Activated naive CD8-positive, alpha-beta T cell treated with anti-CD3 and anti-CD28 coated beads, Interleukin-2, amount 10 ng/mL, durations not matched to agents 7 days and 5 days (primary cell): ENCODE data around the gene PRKN. TPM values are rescaled to one million over a fixed set of nuclear protein-coding genes. Genes with fewer than 3 reads are reported as not detected.

Experiments used
- ATAC-seq: fragments of 150-1000 bp; cut with Tn5 transposase; one replicate; pipeline ENCODE4 v1.10.0; 2021; ENCODE audit warnings: low read depth, moderate library complexity
- POLR2A ChIA-PET: fragments of 350-600 bp; sonication (Branson Sonifier 250); formaldehyde crosslinking; loops from one replicate; lab custom pipeline; 2021; ENCODE audit warnings: antibody characterized with exemption; lab: Charles Lee
- DNase-seq: peaks from one replicate; pipeline ENCODE4 v3.0.0; 2021
- H3K27ac Mint-ChIP-seq: one replicate; pipeline ENCODE4 v1.8.0; 2022; ENCODE audit warnings: mild to moderate bottlenecking, mixed read lengths
- H3K27me3 Mint-ChIP-seq: one replicate; pipeline ENCODE4 v1.8.0; 2022; ENCODE audit warnings: mild to moderate bottlenecking, moderate library complexity, mixed read lengths
- H3K36me3 Mint-ChIP-seq: one replicate; pipeline ENCODE4 v1.8.0; 2021; ENCODE audit warnings: mild to moderate bottlenecking, mixed read lengths
- H3K4me1 Mint-ChIP-seq: one replicate; pipeline ENCODE4 v1.8.0; 2021; ENCODE audit warnings: mixed read lengths
- H3K4me3 Mint-ChIP-seq: one replicate; pipeline ENCODE4 v1.8.0; 2022; ENCODE audit warnings: mild to moderate bottlenecking, moderate library complexity, mixed read lengths
- H3K9me3 Mint-ChIP-seq: one replicate; pipeline ENCODE4 v1.8.0; 2021; ENCODE audit warnings: mixed read lengths
- total RNA-seq, 2 experiments: library from RNA; stranded (reverse); gene quantifications; one replicate each; pipeline ENCODE4 v1.2.3, GENCODE V29; 2021

Gene PRKN
- total RNA-seq, 2 experiments from 2014 or later = 1.00 to 1.5 TPM

GRCh38 chr6:161644521-161644920 lies 1083.0 kb downstream of the PRKN start:
- Mint-ChIP-seq H3K27me3 (no peaks in the 10 kb centered on the region), H3K27ac (no peak overlapping the region), H3K4me3 (no peak overlapping the region), H3K36me3 (peaks cover 2% of the 10 kb centered on the region), H3K4me1 (no peaks in the 10 kb centered on the region), H3K9me3 (peaks cover 6% of the 10 kb centered on the region)
- ATAC-seq (no peak), DNase-seq (no peak)
- POLR2A ChIA-PET = no interaction called here

DNA sequence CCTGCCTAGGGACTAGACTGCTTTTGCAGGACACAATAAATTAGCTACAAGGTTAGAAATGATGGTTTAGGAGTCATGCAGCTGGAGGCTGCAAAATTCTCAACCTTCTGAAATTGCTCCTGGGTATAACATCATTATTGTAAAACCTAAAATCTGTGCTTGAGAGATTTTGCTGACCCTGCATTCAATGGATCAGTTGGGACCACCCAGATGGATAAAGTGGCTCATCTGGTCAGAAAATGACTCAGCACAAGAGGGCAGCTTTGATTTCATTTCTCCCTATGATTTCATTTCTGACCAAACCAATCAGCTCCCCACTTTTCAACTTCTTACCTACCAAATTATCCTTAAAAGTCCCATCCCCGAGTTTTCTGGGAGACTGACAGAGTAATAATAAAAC lies 1086.4 kb downstream of the PRKN start:
- Mint-ChIP-seq H3K27ac (no peak overlapping the region), H3K4me3 (no peak overlapping the region), H3K9me3 (peaks cover 5% of the 10 kb centered on the region), H3K36me3 (peaks cover 2% of the 10 kb centered on the region), H3K4me1 (no peaks in the 10 kb centered on the region), H3K27me3 (no peaks in the 10 kb centered on the region)
- ATAC-seq (no peak), DNase-seq (no peak)
- POLR2A ChIA-PET = no interaction called here

DNA sequence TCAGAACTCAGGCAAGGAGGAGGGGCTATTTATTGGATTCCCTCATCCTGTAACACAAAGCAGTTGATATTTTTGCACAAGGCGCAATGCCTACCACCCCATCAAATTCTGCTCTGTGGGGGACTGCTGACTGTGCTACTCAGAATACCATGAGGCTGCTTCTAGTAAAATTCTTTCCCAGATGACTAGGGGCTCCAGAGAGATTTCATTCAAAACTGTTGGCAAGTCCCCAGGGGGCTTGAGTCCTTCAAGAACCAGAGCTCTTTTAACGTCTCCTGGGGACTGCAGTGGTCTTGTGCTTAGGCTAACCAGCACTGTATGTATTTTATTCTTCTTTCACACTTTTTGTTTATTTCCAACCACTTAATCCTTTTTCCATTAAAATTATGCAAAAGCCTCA lies 1087.8 kb downstream of the PRKN start:
- H3K4me3 Mint-ChIP-seq = no peak overlapping the region
- no peaks in the 10 kb centered on the region for H3K27me3 Mint-ChIP-seq
- H3K9me3 Mint-ChIP-seq = peaks cover 3% of the 10 kb centered on the region
- DNase-seq = no peak
- POLR2A ChIA-PET = no interaction called here
- no peaks in the 10 kb centered on the region for H3K36me3 Mint-ChIP-seq
- H3K27ac Mint-ChIP-seq = no peak overlapping the region
- no peak for ATAC-seq
- no peaks in the 10 kb centered on the region for H3K4me1 Mint-ChIP-seq

- POLR2A ChIA-PET = no interaction called here
- H3K9me3 Mint-ChIP-seq = peaks cover 3% of the 10 kb centered on the region
Observed at GRCh38 chr6:161637658-161638057, 1089.9 kb downstream of the PRKN start.

GRCh38 chr6:161636882-161637430 lies 1090.6 kb downstream of the PRKN start:
- ATAC-seq = no peak
- Mint-ChIP-seq H3K9me3 (peaks cover 3% of the 10 kb centered on the region), H3K4me3 (no peak overlapping the region)

More at GRCh38 chr6:161637658-161638057, 1089.9 kb downstream of the PRKN start:
- DNase-seq (no peak), ATAC-seq (no peak)
- H3K4me3 Mint-ChIP-seq = no peak overlapping the region
- H3K36me3 Mint-ChIP-seq = no peaks in the 10 kb centered on the region
- H3K4me1 Mint-ChIP-seq = no peaks in the 10 kb centered on the region
- no peaks in the 10 kb centered on the region for H3K27me3 Mint-ChIP-seq
- H3K27ac Mint-ChIP-seq = no peak overlapping the region

GRCh38 chr6:161635975-161636374 lies 1091.6 kb downstream of the PRKN start:
- POLR2A ChIA-PET = no interaction called here
- no peaks in the 10 kb centered on the region for H3K4me1 Mint-ChIP-seq
- ATAC-seq = no peak
- H3K27ac Mint-ChIP-seq = no peak overlapping the region
- no peaks in the 10 kb centered on the region for H3K36me3 Mint-ChIP-seq
- no peak overlapping the region for H3K4me3 Mint-ChIP-seq
- DNase-seq = no peak
- H3K27me3 Mint-ChIP-seq = no peaks in the 10 kb centered on the region
- H3K9me3 Mint-ChIP-seq = peaks cover 2% of the 10 kb centered on the region

More at GRCh38 chr6:161636882-161637430, 1090.6 kb downstream of the PRKN start:
- Mint-ChIP-seq H3K4me1 (no peaks in the 10 kb centered on the region), H3K36me3 (no peaks in the 10 kb centered on the region), H3K27ac (no peak overlapping the region), H3K27me3 (no peaks in the 10 kb centered on the region)
- no peak for DNase-seq
- POLR2A ChIA-PET = no interaction called here

- H3K4me3 Mint-ChIP-seq = no peak overlapping the region
- H3K9me3 Mint-ChIP-seq = peaks cover 2% of the 10 kb centered on the region
- no peaks in the 10 kb centered on the region for H3K4me1 Mint-ChIP-seq
- H3K36me3 Mint-ChIP-seq = no peaks in the 10 kb centered on the region
- no peak for DNase-seq
- no peaks in the 10 kb centered on the region for H3K27me3 Mint-ChIP-seq
- ATAC-seq = no peak
- POLR2A ChIA-PET = no interaction called here
- H3K27ac Mint-ChIP-seq = no peak overlapping the region
Observed at GRCh38 chr6:161634916-161635315, 1092.7 kb downstream of the PRKN start.

- Mint-ChIP-seq H3K4me3 (no peak overlapping the region), H3K4me1 (no peaks in the 10 kb centered on the region), H3K36me3 (no peaks in the 10 kb centered on the region), H3K27me3 (no peaks in the 10 kb centered on the region), H3K27ac (no peak overlapping the region), H3K9me3 (peaks cover 4% of the 10 kb centered on the region)
- POLR2A ChIA-PET = no interaction called here
- DNase-seq (no peak), ATAC-seq (no peak)
Observed at GRCh38 chr6:161631676-161632194, 1095.8 kb downstream of the PRKN start.

DNA sequence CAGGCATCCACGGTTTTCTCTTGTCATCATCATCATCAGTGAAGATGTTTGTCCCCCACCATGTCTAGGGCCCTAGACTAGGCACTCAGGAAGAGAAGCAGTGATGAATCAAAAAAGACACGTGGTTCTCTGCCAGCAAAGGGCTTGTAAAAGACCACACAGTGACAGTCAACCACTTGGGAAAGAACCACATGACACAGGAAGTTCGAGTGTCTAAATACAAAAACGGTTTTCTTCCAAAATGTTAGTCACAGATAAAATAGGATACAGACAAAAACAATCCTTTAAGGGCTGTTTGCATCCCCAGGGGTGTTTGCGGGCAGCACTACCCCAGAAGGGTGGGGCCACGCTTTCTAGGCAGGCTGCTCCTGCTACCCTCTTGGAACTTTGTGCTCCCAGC lies 1096.9 kb downstream of the PRKN start:
- Mint-ChIP-seq H3K27me3 (no peaks in the 10 kb centered on the region), H3K4me3 (no peak overlapping the region), H3K4me1 (no peaks in the 10 kb centered on the region), H3K27ac (no peak overlapping the region), H3K36me3 (no peaks in the 10 kb centered on the region), H3K9me3 (peaks cover 4% of the 10 kb centered on the region)
- POLR2A ChIA-PET = interaction anchor here (0.6 kb wide), 1 partner anchor 12 kb away, joined by 3 read pairs; no protein-coding TSS in a partner anchor
- DNase-seq (no peak), ATAC-seq (no peak)

DNA sequence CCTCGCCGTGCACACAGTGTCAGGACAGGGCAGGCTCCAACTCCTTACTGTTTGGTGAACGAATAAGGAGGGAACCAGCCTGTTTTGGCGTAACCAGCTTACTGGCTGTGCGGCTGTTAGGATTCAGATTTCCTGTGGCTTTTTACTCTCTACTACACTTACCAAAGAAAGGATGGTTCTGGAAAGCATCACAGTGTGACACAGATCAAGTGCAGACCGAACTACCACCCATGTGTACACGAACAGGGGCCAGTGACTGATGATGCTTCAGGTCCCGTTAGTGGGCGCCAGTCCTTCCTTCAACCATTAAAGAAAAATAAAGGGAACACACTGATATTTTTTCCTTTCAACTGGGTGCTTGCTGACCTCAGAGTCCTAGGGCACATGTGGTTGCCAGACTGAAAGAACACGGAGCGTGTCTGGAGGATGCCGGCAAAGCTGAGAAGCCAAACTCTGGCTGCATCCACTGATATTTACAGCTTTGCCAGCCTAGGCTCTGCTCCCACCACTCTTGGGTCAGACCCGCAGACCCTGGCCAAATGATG lies 1101.4 kb downstream of the PRKN start:
- no peak overlapping the region for H3K4me3 Mint-ChIP-seq
- no peaks in the 10 kb centered on the region for H3K27me3 Mint-ChIP-seq
- H3K27ac Mint-ChIP-seq = no peak overlapping the region
- H3K9me3 Mint-ChIP-seq = peaks cover 4% of the 10 kb centered on the region
- H3K4me1 Mint-ChIP-seq = no peaks in the 10 kb centered on the region
- no peaks in the 10 kb centered on the region for H3K36me3 Mint-ChIP-seq
- ATAC-seq = no peak
- no peak for DNase-seq
- POLR2A ChIA-PET = no interaction called here

DNA sequence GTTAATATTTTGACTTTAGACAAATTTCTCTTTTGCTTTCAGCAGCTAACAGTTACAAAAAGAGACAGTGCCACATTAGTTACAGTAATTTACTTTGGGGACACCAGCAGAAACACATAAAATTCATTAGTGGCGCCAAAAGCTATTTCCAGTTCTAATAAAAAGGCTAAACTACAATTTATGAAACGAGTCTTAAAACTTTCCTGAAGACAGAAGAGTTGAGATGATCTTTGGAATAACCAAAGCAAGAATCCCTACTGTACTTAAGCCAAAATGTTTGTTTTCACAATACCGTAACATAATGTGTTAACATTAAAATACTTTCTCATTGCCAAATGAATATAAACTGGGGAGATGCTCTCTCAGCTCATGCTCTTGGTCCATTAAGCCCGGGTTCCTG lies 1103.5 kb downstream of the PRKN start:
- no peak overlapping the region for H3K27ac Mint-ChIP-seq
- DNase-seq = no peak
- POLR2A ChIA-PET = no interaction called here
- no peak overlapping the region for H3K4me3 Mint-ChIP-seq
- H3K4me1 Mint-ChIP-seq = no peaks in the 10 kb centered on the region
- H3K9me3 Mint-ChIP-seq = peaks cover 6% of the 10 kb centered on the region
- H3K36me3 Mint-ChIP-seq = no peaks in the 10 kb centered on the region
- ATAC-seq = no peak
- H3K27me3 Mint-ChIP-seq = no peaks in the 10 kb centered on the region

DNA sequence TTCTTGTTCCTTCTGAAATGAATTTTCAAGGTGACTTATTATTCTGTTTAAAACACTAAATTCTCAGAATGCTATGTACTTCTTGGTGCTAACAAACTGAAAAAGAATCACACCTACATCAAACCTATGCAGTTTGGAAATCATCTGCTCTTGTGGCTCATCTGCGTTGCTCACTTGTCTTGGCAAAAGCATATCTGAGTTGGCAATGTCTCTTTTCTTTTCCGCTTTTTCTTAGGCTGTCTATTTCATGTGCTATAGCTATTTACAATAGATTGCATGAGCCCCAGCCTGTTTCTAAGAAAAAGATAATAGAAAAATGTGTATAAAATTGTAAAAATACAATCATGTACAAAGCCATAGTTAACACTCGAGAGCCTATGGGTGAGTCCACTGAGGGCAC lies 1104.8 kb downstream of the PRKN start:
- Mint-ChIP-seq H3K27ac (no peak overlapping the region), H3K4me3 (no peak overlapping the region), H3K27me3 (peaks cover 3% of the 10 kb centered on the region), H3K36me3 (no peaks in the 10 kb centered on the region), H3K9me3 (peaks cover 3% of the 10 kb centered on the region), H3K4me1 (no peaks in the 10 kb centered on the region)
- POLR2A ChIA-PET = no interaction called here
- ATAC-seq (no peak), DNase-seq (no peak)

GRCh38 chr6:161618831-161619454 lies 1108.6 kb downstream of the PRKN start:
- POLR2A ChIA-PET = interaction anchor here (0.7 kb wide), 1 partner anchor 12 kb away, joined by 3 read pairs; no protein-coding TSS in a partner anchor
- ATAC-seq (no peak), DNase-seq (no peak)
- H3K9me3 Mint-ChIP-seq = peaks cover 3% of the 10 kb centered on the region
- H3K27ac Mint-ChIP-seq = no peak overlapping the region
- peaks cover 3% of the 10 kb centered on the region for H3K27me3 Mint-ChIP-seq
- no peaks in the 10 kb centered on the region for H3K4me1 Mint-ChIP-seq
- no peaks in the 10 kb centered on the region for H3K36me3 Mint-ChIP-seq
- H3K4me3 Mint-ChIP-seq = no peak overlapping the region

GRCh38 chr6:161613711-161614110 lies 1113.9 kb downstream of the PRKN start:
- no peak overlapping the region for H3K27ac Mint-ChIP-seq
- POLR2A ChIA-PET = no interaction called here
- H3K4me3 Mint-ChIP-seq = no peak overlapping the region
- ATAC-seq (no peak), DNase-seq (no peak)
- H3K9me3 Mint-ChIP-seq = peaks cover 3% of the 10 kb centered on the region
- no peaks in the 10 kb centered on the region for H3K4me1 Mint-ChIP-seq
- H3K27me3 Mint-ChIP-seq = peaks cover 3% of the 10 kb centered on the region
- H3K36me3 Mint-ChIP-seq = no peaks in the 10 kb centered on the region
